GM23338 (cell line): Measurements from ENCODE around the gene TFDP1. TPM values are rescaled to one million over a fixed set of nuclear protein-coding genes. Genes with fewer than 3 reads are reported as not detected.
A peak's percentile ranks its signal among the peaks of the same experiment; 100 is the strongest.

Experiments used
- ATAC-seq: fragments of 200-7000 bp; cut with Tn5 transposase; 3 replicates; pipeline ENCODE4 v1.9.1; 2020
- DNase-seq: peaks from one replicate; pipeline ENCODE4 v3.0.0-alpha.2; 2015; ENCODE audit warnings: low spot score
- H2AFZ ChIP-seq: fragments of 200-600 bp; sonication (generic); 2 replicates; pipeline ENCODE4 v1.8.0; 2016; ENCODE audit warnings: antibody characterized with exemption, mild to moderate bottlenecking, moderate library complexity
- H3F3A ChIP-seq: fragments of 200-600 bp; sonication (generic); replicated peaks from 2 replicates; pipeline ENCODE4 v1.8.0; 2017; ENCODE audit warnings: antibody characterized with exemption, mixed run types, low read depth
- H3K27ac ChIP-seq: fragments of 200-600 bp; sonication (generic); 2 replicates; pipeline ENCODE4 v1.6.1; 2016; ENCODE audit warnings: low read depth
- H3K27me3 ChIP-seq: fragments of 200-600 bp; sonication (generic); 2 replicates; pipeline ENCODE4 v1.8.0; 2016; ENCODE audit warnings: mild to moderate bottlenecking, mixed run types, moderate library complexity; ENCODE audit not compliant: insufficient read depth
- H3K36me3 ChIP-seq: fragments of 200-600 bp; sonication (generic); 2 replicates; pipeline ENCODE4 v1.8.0; 2016; ENCODE audit warnings: mild to moderate bottlenecking; ENCODE audit not compliant: insufficient read depth
- H3K4me1 ChIP-seq: fragments of 200-600 bp; sonication (generic); 2 replicates; pipeline ENCODE4 v1.8.0; 2016; ENCODE audit warnings: mild to moderate bottlenecking, moderate library complexity; ENCODE audit not compliant: insufficient read depth
- H3K4me2 ChIP-seq: fragments of 200-600 bp; sonication (generic); 2 replicates; pipeline ENCODE4 v1.7.1; 2017; ENCODE audit warnings: mixed run types
- H3K4me3 ChIP-seq: fragments of 200-600 bp; sonication (generic); 2 replicates; pipeline ENCODE4 v1.6.1; 2016; ENCODE audit warnings: mixed run types
- H3K79me2 ChIP-seq: fragments of 200-600 bp; sonication (generic); replicated peaks from 2 replicates; pipeline ENCODE4 v1.8.0; 2017; ENCODE audit warnings: mild to moderate bottlenecking; ENCODE audit not compliant: insufficient read depth
- H3K9me2 ChIP-seq: fragments of 200-600 bp; sonication (generic); 2 replicates; pipeline ENCODE4 v1.8.0; 2017; ENCODE audit not compliant: insufficient read depth
- H4K20me1 ChIP-seq: fragments of 200-600 bp; sonication (generic); replicated peaks from 2 replicates; pipeline ENCODE4 v1.8.0; 2017; ENCODE audit warnings: mild to moderate bottlenecking; ENCODE audit not compliant: insufficient read depth
- H3K27ac Mint-ChIP-seq: 2 replicates; pipeline ENCODE4 v1.8.0; 2020; ENCODE audit warnings: inconsistent platforms, mild to moderate bottlenecking, moderate library complexity, mixed read lengths
- H3K27me3 Mint-ChIP-seq: 3 replicates; pipeline ENCODE4 v1.8.0; 2022; ENCODE audit warnings: low read depth, mild to moderate bottlenecking, moderate library complexity, mixed read lengths, inconsistent platforms; ENCODE audit not compliant: insufficient read depth, poor library complexity
- H3K36me3 Mint-ChIP-seq: 3 replicates; pipeline ENCODE4 v1.8.0; 2021; ENCODE audit warnings: low read depth, mild to moderate bottlenecking, inconsistent platforms, moderate library complexity, mixed read lengths
- H3K4me1 Mint-ChIP-seq: 3 replicates; pipeline ENCODE4 v1.8.0; 2020; ENCODE audit warnings: mild to moderate bottlenecking, inconsistent platforms, mixed read lengths
- H3K4me3 Mint-ChIP-seq: 3 replicates; pipeline ENCODE4 v1.8.0; 2021; ENCODE audit warnings: moderate library complexity, mild to moderate bottlenecking, inconsistent platforms, mixed read lengths
- H3K9me3 Mint-ChIP-seq: 3 replicates; pipeline ENCODE4 v1.8.0; 2020; ENCODE audit warnings: moderate library complexity, mild to moderate bottlenecking, inconsistent platforms, mixed read lengths
- CREB1 ChIP-seq: fragments of 250-450 bp; sonication (Bioruptor Pico); IDR thresholded peaks from 2 replicates; pipeline ENCODE4 v1.5.0; 2020; ENCODE audit warnings: low read depth, mild to moderate bottlenecking, moderate library complexity
- CTCF ChIP-seq, 2 experiments: fragments of 200-600 bp in 1 of 2; sonication (generic) in 1 of 2; conservative IDR thresholded peaks; 2 replicates each; pipeline versions ENCODE4 v1.5.1 to v1.6.1; 2016 to 2017; ENCODE audit warnings: antibody characterized with exemption in 2 of 2, low read depth in 2 of 2, mild to moderate bottlenecking in 2 of 2, moderate library complexity in 1 of 2
- ETS1 ChIP-seq: IDR thresholded peaks from 2 replicates; pipeline ENCODE4 v1.6.1; 2016; ENCODE audit warnings: antibody characterized with exemption
- EZH2phosphoT487 ChIP-seq: fragments of 200-600 bp; sonication (generic); IDR thresholded peaks from one replicate; pipeline ENCODE4 v1.8.1; 2018; ENCODE audit warnings: antibody characterized with exemption; ENCODE audit not compliant: unreplicated experiment
- JUNB ChIP-seq: IDR thresholded peaks from one replicate; pipeline ENCODE4 v1.6.1; 2016; ENCODE audit warnings: antibody characterized with exemption; ENCODE audit not compliant: unreplicated experiment
- STAT1 ChIP-seq: IDR thresholded peaks from one replicate; pipeline ENCODE4 v1.6.1; 2016; ENCODE audit warnings: antibody characterized with exemption; ENCODE audit not compliant: unreplicated experiment
- ZNF114 ChIP-seq: fragments of 250-450 bp; sonication (Bioruptor Pico); IDR thresholded peaks from 2 replicates; pipeline ENCODE4 v1.5.0; 2020; ENCODE audit warnings: mild to moderate bottlenecking, moderate library complexity
- polyA plus RNA-seq: library from polyadenylated mRNA; unstranded; fragments of >200 nt; fragmentation: Nextera tagmentation; extraction: Ambion mirVana; gene quantifications from 2 replicates; pipeline ENCODE4 v1.2.1, GENCODE V29; 2016
- total RNA-seq: library from RNA; depleted of rRNA; stranded (reverse); fragments of >200 nt; shearing (Covaris generic); gene quantifications from 2 replicates; pipeline ENCODE4 v1.2.3, GENCODE V29; 2014
- TF ChIP-seq, protein P1 (sequence below): fragments of 250-450 bp; sonication (Bioruptor Pico); IDR thresholded peaks from 2 replicates; pipeline ENCODE4 v1.5.0; 2020; ENCODE audit warnings: mild to moderate bottlenecking, moderate library complexity

TFDP1 gene
- total and polyA plus RNA-seq, 2 experiments from 2014 or later, result 42.9 to 80.0 TPM

DNA sequence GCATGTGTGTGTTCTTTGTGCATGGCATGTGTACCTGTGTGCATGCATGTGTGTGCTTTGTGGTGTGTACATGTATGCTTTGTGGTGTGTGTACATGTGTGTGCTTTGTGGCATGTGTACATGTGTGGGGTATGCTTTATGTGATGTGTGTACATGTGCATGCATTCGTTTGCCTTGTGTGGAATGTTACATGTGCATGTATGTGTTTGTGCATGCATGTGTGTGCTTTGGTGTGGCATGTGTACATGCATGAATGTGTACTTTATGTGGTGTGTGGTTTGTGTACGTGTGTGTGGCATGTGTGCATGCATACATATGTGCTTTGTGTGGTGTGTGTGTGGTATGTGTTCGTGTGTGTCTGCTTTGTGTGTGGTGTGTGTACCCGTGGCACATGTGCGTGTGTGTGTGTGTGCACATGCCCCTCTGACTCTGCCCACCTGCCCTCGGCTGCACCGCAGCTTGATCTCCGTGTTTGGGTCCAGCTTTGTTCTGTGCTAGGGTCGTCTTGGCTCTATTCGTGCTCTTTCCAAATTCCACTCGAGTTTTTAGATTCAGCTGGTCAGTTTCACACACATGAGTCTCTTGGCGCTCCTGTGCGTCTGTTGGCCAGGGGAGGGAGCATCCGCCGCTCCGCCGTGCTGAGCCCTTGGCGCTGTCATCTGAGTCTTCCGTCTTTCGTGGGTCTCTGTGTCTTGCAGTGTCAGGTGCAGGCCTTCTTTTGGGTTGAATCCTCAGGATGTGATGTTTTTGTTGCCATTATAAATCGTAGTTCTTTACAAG lies 46.5 kb upstream of the TFDP1 start (continued):
- TF ChIP-seq, protein P1, sequence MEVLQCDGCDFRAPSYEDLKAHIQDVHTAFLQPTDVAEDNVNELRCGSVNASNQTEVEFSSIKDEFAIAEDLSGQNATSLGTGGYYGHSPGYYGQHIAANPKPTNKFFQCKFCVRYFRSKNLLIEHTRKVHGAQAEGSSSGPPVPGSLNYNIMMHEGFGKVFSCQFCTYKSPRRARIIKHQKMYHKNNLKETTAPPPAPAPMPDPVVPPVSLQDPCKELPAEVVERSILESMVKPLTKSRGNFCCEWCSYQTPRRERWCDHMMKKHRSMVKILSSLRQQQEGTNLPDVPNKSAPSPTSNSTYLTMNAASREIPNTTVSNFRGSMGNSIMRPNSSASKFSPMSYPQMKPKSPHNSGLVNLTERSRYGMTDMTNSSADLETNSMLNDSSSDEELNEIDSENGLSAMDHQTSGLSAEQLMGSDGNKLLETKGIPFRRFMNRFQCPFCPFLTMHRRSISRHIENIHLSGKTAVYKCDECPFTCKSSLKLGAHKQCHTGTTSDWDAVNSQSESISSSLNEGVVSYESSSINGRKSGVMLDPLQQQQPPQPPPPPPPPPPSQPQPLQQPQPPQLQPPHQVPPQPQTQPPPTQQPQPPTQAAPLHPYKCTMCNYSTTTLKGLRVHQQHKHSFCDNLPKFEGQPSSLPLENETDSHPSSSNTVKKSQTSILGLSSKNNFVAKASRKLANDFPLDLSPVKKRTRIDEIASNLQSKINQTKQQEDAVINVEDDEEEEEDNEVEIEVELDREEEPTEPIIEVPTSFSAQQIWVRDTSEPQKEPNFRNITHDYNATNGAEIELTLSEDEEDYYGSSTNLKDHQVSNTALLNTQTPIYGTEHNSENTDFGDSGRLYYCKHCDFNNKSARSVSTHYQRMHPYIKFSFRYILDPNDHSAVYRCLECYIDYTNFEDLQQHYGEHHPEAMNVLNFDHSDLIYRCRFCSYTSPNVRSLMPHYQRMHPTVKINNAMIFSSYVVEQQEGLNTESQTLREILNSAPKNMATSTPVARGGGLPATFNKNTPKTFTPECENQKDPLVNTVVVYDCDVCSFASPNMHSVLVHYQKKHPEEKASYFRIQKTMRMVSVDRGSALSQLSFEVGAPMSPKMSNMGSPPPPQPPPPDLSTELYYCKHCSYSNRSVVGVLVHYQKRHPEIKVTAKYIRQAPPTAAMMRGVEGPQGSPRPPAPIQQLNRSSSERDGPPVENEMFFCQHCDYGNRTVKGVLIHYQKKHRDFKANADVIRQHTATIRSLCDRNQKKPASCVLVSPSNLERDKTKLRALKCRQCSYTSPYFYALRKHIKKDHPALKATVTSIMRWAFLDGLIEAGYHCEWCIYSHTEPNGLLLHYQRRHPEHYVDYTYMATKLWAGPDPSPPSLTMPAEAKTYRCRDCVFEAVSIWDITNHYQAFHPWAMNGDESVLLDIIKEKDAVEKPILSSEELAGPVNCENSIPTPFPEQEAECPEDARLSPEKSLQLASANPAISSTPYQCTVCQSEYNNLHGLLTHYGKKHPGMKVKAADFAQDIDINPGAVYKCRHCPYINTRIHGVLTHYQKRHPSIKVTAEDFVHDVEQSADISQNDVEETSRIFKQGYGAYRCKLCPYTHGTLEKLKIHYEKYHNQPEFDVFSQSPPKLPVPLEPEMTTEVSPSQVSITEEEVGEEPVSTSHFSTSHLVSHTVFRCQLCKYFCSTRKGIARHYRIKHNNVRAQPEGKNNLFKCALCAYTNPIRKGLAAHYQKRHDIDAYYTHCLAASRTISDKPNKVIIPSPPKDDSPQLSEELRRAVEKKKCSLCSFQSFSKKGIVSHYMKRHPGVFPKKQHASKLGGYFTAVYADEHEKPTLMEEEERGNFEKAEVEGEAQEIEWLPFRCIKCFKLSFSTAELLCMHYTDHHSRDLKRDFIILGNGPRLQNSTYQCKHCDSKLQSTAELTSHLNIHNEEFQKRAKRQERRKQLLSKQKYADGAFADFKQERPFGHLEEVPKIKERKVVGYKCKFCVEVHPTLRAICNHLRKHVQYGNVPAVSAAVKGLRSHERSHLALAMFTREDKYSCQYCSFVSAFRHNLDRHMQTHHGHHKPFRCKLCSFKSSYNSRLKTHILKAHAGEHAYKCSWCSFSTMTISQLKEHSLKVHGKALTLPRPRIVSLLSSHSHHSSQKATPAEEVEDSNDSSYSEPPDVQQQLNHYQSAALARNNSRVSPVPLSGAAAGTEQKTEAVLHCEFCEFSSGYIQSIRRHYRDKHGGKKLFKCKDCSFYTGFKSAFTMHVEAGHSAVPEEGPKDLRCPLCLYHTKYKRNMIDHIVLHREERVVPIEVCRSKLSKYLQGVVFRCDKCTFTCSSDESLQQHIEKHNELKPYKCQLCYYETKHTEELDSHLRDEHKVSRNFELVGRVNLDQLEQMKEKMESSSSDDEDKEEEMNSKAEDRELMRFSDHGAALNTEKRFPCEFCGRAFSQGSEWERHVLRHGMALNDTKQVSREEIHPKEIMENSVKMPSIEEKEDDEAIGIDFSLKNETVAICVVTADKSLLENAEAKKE (CRISPR knock-in tag), result no peak
- TF ChIP-seq CREB1 (CRISPR knock-in tag) (no peak), STAT1 (no peak), EZH2phosphoT487 (no peak), JUNB (no peak)

- H3K27me3 ChIP-seq, result no peaks in the 10 kb centered on the region
- H3K4me1 ChIP-seq, result no peaks in the 10 kb centered on the region
- 0 out of 2 replicates have a peak, but pooled peaks cover 3% of the 10 kb centered on the region for H3K79me2 ChIP-seq
- peaks cover 11% of the 10 kb centered on the region; the same call in 1 of the 2 replicates for H3F3A ChIP-seq
- no peak overlapping the region for H3K27ac Mint-ChIP-seq
- H3K9me3 Mint-ChIP-seq, result no peaks in the 10 kb centered on the region
- DNase-seq (no peak), ATAC-seq (no peak)
- no peak overlapping the region for H3K4me3 Mint-ChIP-seq
- no peaks in the 10 kb centered on the region for H3K36me3 ChIP-seq
- H3K9me2 ChIP-seq, result no peaks in the 10 kb centered on the region
- 0 out of 2 replicates have a peak overlapping the region, but pooled peaks have one; percentile 59 for H3K27ac ChIP-seq
- H2AFZ ChIP-seq, result no peak overlapping the region
- peaks cover 1% of the 10 kb centered on the region for H3K27me3 Mint-ChIP-seq
- H3K4me1 Mint-ChIP-seq, result peaks cover 7% of the 10 kb centered on the region
- peaks cover 2% of the 10 kb centered on the region for H4K20me1 ChIP-seq
- peaks cover 20% of the 10 kb centered on the region for H3K36me3 Mint-ChIP-seq
- no peak overlapping the region for H3K4me2 ChIP-seq
- H3K4me3 ChIP-seq, result no peak overlapping the region
- TF ChIP-seq CTCF (conservative IDR thresholded peaks at IDR 0.05; ENCODE audit: low read depth in 2 of 2) (no peak), ETS1 (no peak), CREB1 (CRISPR knock-in tag) (no peak), ZNF114 (CRISPR knock-in tag) (no peak)
Measured at GRCh38 chr13:113538689-113539058, 45.9 kb upstream of the TFDP1 start.
